ENCODE measurements around the gene GRM7.

GRM7 gene

GRCh38 chr3:7625021-7625420 is 764.1 kb downstream of the GRM7 start:
- no peak for DNase-seq (ENCODE audit: insufficient read length, low spot score)
- no peak for FAIRE-seq

GRCh38 chr3:7630351-7630911 is 769.5 kb downstream of the GRM7 start:
- FAIRE-seq (no peak), DNase-seq (ENCODE audit: insufficient read length, low spot score) (no peak)

DNA sequence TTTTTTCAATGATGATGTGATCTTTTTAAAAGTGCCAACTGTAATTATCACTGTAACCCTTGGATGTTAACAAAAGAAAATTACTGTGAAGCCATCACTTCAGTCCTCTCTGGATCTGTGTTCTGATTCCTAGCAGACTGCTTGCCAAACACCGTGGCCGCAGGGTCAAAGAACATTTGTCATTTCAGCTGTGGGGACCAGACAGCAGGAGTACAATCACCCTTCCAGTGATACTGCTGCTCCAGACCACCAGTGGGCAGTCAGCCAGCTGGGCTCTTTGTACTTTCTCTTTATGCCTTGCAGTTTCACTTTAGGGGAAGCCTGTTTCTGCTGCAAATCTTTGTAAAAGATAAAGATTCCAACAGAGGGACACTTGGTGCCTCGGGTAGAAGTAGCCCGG is 770.0 kb downstream of the GRM7 start:
- DNase-seq (ENCODE audit: insufficient read length, low spot score), result no peak
- no peak for FAIRE-seq

DNA sequence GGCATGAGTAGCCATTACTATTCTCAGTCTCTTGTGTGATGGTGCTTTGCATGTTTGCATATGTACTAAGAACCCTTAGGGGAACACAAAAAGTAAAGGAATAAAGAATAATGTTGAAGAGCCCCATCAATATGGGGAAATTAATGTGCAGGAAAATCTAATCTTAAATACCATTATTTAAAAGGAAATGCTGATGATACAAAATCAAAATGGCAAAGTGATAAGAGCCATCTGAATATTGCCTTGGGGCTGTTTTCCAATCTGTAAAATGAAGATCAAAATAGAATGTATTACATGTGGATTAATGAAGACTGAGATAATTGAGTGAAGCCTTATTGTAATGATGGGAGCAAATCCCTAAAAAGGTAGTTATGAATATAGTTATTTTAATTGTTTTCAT is 771.4 kb downstream of the GRM7 start:
- FAIRE-seq (no peak), DNase-seq (ENCODE audit: insufficient read length, low spot score) (no peak)

DNA sequence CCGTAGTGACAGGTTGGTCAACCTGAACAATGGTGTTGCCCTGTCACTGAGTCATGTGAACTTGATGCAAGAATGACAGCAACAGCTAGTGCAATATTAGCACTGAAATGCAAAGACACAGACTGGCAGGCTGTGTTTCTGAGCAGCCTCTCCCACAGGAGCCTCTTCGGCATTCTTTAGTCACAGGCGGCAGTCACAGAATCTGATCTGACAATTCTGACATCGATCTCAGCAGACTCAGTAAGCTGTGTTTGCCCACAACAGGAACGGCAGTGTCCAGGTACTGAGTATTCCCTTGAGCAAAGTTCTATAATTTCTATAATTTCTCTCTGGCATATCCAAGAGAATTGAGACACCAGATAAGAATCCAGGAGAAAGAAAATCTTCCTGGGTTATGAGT is 776.8 kb downstream of the GRM7 start:
- DNase-seq (ENCODE audit: insufficient read length, low spot score) (no peak), FAIRE-seq (no peak)

DNA sequence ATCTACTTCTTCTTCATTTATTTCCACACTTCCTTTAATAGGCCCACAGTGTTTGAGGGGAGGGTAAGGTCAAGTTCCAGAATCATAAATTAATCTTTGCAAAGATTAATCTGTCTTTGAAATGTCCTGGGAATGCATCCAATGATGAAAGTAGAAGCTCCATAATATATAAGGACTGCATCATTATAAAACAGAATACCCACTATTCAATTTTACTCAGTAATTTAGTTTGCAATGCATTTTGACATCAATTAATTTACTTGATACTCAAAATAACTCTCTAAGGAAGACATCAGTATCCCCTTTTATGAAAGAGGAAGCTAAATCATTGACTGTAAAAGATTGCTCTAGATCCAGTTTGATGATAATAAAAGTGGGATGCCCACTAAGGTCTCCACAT is 777.2 kb downstream of the GRM7 start:
- FAIRE-seq, result no peak
- DNase-seq (ENCODE audit: insufficient read length, low spot score), result no peak

DNA sequence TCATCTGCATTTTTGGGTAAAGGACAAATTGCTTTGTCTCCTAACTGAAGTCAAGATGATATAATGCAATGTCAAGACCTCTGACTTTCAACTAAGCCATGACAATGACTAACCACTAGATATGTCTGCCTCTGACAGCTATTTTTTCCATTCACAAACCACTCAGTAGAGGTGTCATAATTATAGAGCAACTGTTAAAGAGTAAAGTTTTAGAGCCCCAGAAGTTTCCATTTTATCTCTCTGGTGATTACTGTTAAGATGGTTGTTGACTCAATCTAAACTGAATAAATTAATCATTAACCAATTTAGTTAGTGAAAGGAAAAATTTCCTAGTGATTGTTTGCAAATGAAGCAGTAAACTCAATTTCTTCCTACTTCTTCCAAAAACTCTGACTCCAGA is 779.9 kb downstream of the GRM7 start:
- DNase-seq (ENCODE audit: insufficient read length, low spot score) (no peak), FAIRE-seq (no peak)

GRCh38 chr3:7646851-7647250 is 785.9 kb downstream of the GRM7 start:
- DNase-seq (ENCODE audit: insufficient read length, low spot score) (no peak), FAIRE-seq (no peak)

DNA sequence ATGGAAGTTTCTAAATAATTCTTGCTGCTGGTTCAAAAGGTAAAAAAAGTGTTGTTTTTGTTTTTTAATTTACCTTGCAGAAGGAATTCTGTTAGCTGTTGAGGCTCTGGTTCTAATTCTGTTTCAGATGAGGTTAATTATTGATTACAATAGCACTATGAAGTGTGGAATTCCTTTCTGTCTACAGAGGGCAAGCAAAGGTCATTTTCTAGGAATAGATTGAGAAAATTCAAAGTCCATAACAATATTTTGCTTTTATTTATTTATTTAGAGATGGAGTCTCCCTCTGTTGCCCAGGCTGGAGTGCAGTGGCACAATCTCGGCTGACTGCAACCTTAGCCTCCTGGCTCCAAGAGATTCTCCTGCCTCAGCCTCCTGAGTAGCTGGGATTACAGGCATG is 789.6 kb downstream of the GRM7 start:
- FAIRE-seq (no peak), DNase-seq (ENCODE audit: insufficient read length, low spot score) (no peak)

DNA sequence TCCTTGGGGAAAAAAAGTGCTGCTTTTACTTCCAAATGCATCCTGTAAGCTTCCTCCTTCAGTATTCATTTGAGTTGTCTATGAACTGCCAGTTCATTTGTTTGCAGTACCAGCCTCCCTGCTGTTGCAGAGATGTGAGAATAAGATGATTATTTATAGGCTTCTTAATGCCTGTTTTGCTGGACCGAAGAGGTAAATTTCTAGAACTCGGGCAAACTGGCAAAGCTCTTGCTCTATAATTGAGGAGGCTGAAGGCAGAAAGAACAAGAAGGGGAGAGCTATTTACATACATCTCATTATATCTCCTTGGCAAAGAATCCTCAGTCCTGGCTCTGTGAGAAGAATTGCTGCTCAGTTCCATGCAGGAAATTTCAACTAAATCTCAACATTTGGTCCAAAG is 790.4 kb downstream of the GRM7 start:
- DNase-seq (ENCODE audit: insufficient read length, low spot score) (no peak), FAIRE-seq (no peak)

DNA sequence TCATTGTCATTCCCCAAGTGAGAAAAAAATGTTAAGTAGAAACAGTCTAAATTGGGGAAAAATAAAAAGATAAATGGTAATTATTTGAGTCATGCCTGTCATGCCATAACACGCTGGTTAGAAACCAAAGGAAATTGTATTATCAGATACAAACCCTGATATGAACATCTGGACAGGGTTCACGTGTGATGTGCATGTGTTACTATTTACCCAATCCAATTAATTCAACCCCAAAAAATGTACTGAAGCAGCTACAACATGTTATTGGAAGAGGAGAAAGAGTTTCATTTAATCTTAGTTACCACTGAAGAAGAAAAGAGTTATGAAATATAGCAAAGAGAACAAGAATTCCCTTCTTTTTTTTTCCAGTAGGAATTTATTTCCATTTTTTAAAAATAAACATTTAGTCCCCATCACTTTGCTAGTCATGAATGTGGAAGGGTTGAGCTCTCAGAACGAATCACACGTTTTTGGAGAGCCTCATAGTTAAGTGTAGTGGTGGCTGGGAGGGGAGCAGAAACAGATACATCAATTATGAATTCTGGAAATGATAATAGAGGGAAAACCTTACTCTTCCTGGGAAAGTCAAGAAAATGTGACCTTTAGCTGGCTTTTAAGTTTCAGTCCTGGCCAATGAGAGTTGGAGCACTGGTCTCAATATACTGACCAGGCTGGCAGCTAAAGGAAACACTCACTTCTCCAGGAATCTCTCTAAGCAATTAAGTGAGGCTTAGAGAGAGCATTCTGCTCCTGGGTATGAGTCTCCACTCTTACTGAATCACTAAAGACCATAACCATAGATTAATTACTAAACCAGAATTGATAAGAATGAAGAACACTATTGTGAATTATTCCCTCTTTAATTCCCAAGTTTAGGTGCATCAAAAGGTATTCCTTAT is 796.5 kb downstream of the GRM7 start:
- FAIRE-seq (no peak), DNase-seq (ENCODE audit: insufficient read length, low spot score) (no peak)

- FAIRE-seq (no peak), DNase-seq (ENCODE audit: insufficient read length, low spot score) (no peak)
These were observed 797.4 kb downstream of the GRM7 start for GRCh38 chr3:7658294-7658693.

DNA sequence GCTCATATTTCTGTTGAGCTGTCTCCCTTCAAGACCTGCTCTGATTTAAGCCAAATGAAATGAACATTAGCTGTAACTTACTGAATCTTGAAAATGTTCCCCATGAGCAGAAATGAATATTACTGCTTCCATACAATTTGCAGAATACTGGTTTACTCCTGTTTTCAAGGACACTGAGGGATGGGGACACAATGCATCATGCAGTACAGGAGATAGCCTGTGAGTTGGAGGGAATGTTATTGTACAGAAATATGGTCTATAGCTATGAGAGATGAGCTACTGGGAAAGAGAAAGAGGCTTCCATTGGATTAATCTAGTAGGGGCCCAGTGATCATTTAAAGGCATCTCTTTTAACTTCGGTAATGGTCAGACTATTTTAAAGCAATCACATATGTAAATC is 798.2 kb downstream of the GRM7 start:
- DNase-seq (ENCODE audit: insufficient read length, low spot score) (no peak), FAIRE-seq (no peak)

DNA sequence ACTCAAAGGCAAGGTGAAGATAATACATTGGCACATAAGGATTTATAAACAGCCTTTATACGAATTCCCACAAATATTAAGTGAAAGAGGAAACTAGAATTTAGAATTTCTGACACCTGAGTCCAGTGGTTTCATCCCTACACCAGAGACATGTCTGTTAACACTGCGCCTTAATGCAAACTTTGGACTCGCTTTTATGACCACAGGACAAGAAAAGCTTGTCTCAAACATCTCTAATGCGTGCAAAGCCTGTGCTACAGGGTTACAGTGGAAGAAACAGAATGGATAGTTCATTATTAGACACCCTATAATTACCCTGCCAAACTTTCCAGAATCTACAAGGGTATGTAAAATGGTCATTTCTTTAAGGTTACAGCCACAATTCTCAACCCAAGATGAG is 802.9 kb downstream of the GRM7 start:
- FAIRE-seq (no peak), DNase-seq (ENCODE audit: insufficient read length, low spot score) (no peak)

- DNase-seq (ENCODE audit: insufficient read length, low spot score) (no peak), FAIRE-seq (no peak)
These were observed 806.9 kb downstream of the GRM7 start for GRCh38 chr3:7667774-7668173.

DNA sequence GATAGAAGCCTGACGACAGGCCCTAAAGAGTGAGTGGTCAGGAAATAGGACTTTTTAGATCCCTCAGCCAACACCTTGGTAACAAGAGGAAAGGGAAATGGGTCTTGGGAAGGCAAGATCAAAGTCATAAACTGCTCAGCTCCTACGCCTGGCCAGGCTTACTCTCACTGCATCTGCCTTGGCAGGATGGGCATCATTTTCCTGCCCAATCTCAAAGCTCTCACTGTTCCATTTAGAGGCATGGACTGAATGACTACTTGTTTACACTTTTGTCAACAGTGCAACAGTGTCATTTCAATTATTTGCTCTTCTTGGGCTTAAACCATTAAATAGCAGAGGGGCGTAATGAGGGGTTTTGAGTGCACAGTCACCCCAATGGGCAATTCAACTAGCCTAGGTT is 808.7 kb downstream of the GRM7 start:
- FAIRE-seq, result no peak

GRCh38 chr3:7678521-7678920 is 817.6 kb downstream of the GRM7 start:
- DNase-seq (ENCODE audit: insufficient read length, low spot score), result no peak
- no peak for FAIRE-seq

More for the DNA sequence above, 808.7 kb downstream of the GRM7 start:
- DNase-seq (ENCODE audit: insufficient read length, low spot score), result no peak

GRCh38 chr3:7682822-7683229 is 821.9 kb downstream of the GRM7 start:
- DNase-seq (ENCODE audit: insufficient read length, low spot score) (no peak), FAIRE-seq (no peak)

DNA sequence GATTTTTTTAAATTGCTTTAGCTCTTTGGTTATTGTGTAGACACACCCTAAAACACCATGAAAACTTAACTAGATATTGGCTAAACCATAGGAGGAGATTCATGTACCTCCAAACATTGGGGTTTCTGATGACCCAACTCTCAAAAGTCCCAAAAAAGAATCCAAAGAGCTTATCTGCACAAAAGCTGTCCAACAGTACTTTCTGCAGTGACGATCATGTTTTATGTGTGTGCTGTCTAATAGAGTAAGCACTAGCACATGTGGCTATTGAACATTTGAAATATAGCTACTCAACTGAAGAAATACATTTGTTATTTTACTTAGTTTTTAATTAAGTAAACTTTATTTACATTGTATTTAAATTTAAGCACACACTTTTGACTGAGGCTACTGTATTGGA is 822.5 kb downstream of the GRM7 start:
- no peak for DNase-seq (ENCODE audit: insufficient read length, low spot score)
- FAIRE-seq, result no peak

GRCh38 chr3:7684182-7684715 is 823.3 kb downstream of the GRM7 start:
- FAIRE-seq (no peak), DNase-seq (ENCODE audit: insufficient read length, low spot score) (no peak)

- DNase-seq (ENCODE audit: insufficient read length, low spot score) (no peak), FAIRE-seq (no peak)
These were observed 826.7 kb downstream of the GRM7 start for GRCh38 chr3:7687428-7688147.

DNA sequence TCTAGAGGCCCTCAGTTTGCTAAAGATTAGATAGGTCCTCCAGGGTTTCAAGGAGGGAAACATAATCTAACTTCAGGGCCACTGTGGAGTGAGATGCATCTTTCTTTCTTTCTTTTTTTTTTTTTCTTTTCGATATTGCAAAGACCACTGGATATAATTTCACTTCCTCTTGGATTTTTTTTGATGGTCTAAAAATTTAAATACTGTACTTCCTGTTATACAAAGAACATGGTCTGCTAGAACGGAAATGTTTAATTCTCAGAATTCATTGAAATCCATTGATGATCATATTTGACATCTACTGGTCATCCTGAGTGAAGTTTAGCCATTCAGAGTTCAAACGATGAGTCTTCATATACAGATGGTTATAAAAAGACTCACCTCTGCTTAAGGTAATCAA is 832.0 kb downstream of the GRM7 start:
- no peak for FAIRE-seq
- no peak for DNase-seq (ENCODE audit: insufficient read length, low spot score)

Data from GM19239 (cell line).